ENCODE measurements around the gene FREY1.
A peak's percentile ranks its signal among the peaks of the same experiment; 100 is the strongest.

GRCh38 chr11:45922425-45923082 is 15.5 kb upstream of the FREY1 start, which contains the start of gene LARGE2:
- TF ChIP-seq HBP1 (CRISPR knock-in tag; IDR thresholded peaks at IDR 0.05; ENCODE audit: low read depth): no peak
- TF ChIP-seq, protein P1, sequence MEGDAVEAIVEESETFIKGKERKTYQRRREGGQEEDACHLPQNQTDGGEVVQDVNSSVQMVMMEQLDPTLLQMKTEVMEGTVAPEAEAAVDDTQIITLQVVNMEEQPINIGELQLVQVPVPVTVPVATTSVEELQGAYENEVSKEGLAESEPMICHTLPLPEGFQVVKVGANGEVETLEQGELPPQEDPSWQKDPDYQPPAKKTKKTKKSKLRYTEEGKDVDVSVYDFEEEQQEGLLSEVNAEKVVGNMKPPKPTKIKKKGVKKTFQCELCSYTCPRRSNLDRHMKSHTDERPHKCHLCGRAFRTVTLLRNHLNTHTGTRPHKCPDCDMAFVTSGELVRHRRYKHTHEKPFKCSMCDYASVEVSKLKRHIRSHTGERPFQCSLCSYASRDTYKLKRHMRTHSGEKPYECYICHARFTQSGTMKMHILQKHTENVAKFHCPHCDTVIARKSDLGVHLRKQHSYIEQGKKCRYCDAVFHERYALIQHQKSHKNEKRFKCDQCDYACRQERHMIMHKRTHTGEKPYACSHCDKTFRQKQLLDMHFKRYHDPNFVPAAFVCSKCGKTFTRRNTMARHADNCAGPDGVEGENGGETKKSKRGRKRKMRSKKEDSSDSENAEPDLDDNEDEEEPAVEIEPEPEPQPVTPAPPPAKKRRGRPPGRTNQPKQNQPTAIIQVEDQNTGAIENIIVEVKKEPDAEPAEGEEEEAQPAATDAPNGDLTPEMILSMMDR (CRISPR knock-in tag; IDR thresholded peaks at IDR 0.05): peak; percentile 8; the same call in 1 of the 2 replicates
- TF ChIP-seq PATZ1 (CRISPR knock-in tag; IDR thresholded peaks at IDR 0.05): peak; percentile 92
- no peak for TF ChIP-seq EP300 (IDR thresholded peaks at IDR 0.05; ENCODE audit: low read depth in 2 of 2, low read length in 2 of 2)
- no peak for TF ChIP-seq EP300 (CRISPR knock-in tag; IDR thresholded peaks at IDR 0.05; ENCODE audit: borderline replicate concordance)
- no peak for TF ChIP-seq NFIB (CRISPR knock-in tag; IDR thresholded peaks at IDR 0.05; ENCODE audit: borderline replicate concordance)
- no peak; the same call in 1 of the 2 replicates for TF ChIP-seq ZSCAN20 (CRISPR knock-in tag; IDR thresholded peaks at IDR 0.05; ENCODE audit: borderline replicate concordance)
- TF ChIP-seq NCOA2 (CRISPR knock-in tag; IDR thresholded peaks at IDR 0.05): no peak
- TF ChIP-seq SMARCE1 (IDR thresholded peaks at IDR 0.05; ENCODE audit: borderline replicate concordance): no peak
- no peak for TF ChIP-seq CHD4 (IDR thresholded peaks at IDR 0.05; ENCODE audit: borderline replicate concordance, low read length)
- TF ChIP-seq ZNF30 (CRISPR knock-in tag; IDR thresholded peaks at IDR 0.05): no peak
- no peak for TF ChIP-seq JUND (CRISPR knock-in tag; IDR thresholded peaks at IDR 0.05)
- no peak for TF ChIP-seq ZNF274 (CRISPR knock-in tag; IDR thresholded peaks at IDR 0.05)
